Activated naive CD4-positive, alpha-beta T cell treated with anti-CD3 and anti-CD28 coated beads for 36 hours (primary cell): ENCODE measurements around the gene PHACTR1. TPM values are rescaled to one million over a fixed set of nuclear protein-coding genes. Genes with fewer than 3 reads are reported as not detected.
"Not testable (repeated sequence)": the region's sequence is repeated elsewhere in the genome, so short reads cannot be mapped to it uniquely, and the experiment has no call there.

Experiments
- CTCF ChIA-PET: fragments of 350-600 bp; sonication (Branson Sonifier 250); formaldehyde crosslinking; loops from one replicate; lab custom pipeline; 2021; ENCODE audit warnings: antibody characterized with exemption; lab: Charles Lee
- DNase-seq: peaks from one replicate; pipeline ENCODE4 v3.0.0-alpha.2; 2020
- H3K27ac Mint-ChIP-seq: one replicate; pipeline ENCODE4 v1.8.0; 2021; ENCODE audit warnings: mild to moderate bottlenecking, mixed read lengths
- H3K27me3 Mint-ChIP-seq: one replicate; pipeline ENCODE4 v1.8.0; 2021; ENCODE audit warnings: low read depth, mixed read lengths
- H3K36me3 Mint-ChIP-seq: one replicate; pipeline ENCODE4 v1.8.0; 2021; ENCODE audit warnings: low read depth, mixed read lengths
- H3K4me1 Mint-ChIP-seq: one replicate; pipeline ENCODE4 v1.8.0; 2021; ENCODE audit warnings: low read depth, mixed read lengths
- H3K4me3 Mint-ChIP-seq: one replicate; pipeline ENCODE4 v1.8.0; 2021; ENCODE audit warnings: mild to moderate bottlenecking, moderate library complexity, mixed read lengths
- H3K9me3 Mint-ChIP-seq: one replicate; pipeline ENCODE4 v1.8.0; 2021; ENCODE audit warnings: mixed read lengths
- intact Hi-C: fragments of 100-400 bp; cut with micrococcal nuclease; formaldehyde crosslinking; loops from one replicate; pipeline ENCODE4 v1.15.1; 2023
- total RNA-seq, 2 experiments: library from RNA; stranded (reverse); gene quantifications; one replicate each; pipeline ENCODE4 v1.2.3, GENCODE V29; 2021

Gene PHACTR1
- total RNA-seq, 2 experiments from 2014 or later, result 0.31 TPM; not detected in 1

GRCh38 chr6:13105139-13105538, 388.6 kb downstream of the PHACTR1 start:
- Mint-ChIP-seq H3K4me1 (no peaks in the 10 kb centered on the region), H3K9me3 (no peaks in the 10 kb centered on the region), H3K27me3 (peaks cover 3% of the 10 kb centered on the region), H3K4me3 (no peak overlapping the region), H3K27ac (no peak overlapping the region), H3K36me3 (no peaks in the 10 kb centered on the region)
- CTCF ChIA-PET, result no interaction called here
- no peak for DNase-seq
- intact Hi-C loops, result no loop called here

GRCh38 chr6:13112921-13113320, 396.4 kb downstream of the PHACTR1 start:
- no peaks in the 10 kb centered on the region for H3K9me3 Mint-ChIP-seq
- H3K27ac Mint-ChIP-seq, result no peak overlapping the region
- intact Hi-C loops, result no loop called here
- no peak overlapping the region for H3K4me3 Mint-ChIP-seq
- no peak for DNase-seq
- no peaks in the 10 kb centered on the region for H3K4me1 Mint-ChIP-seq
- CTCF ChIA-PET, result no interaction called here
- no peaks in the 10 kb centered on the region for H3K36me3 Mint-ChIP-seq
- H3K27me3 Mint-ChIP-seq, result peaks cover 22% of the 10 kb centered on the region

GRCh38 chr6:13113376-13113775, 396.8 kb downstream of the PHACTR1 start:
- Mint-ChIP-seq H3K9me3 (no peaks in the 10 kb centered on the region), H3K36me3 (no peaks in the 10 kb centered on the region), H3K4me3 (no peak overlapping the region), H3K27me3 (peaks cover 22% of the 10 kb centered on the region), H3K4me1 (no peaks in the 10 kb centered on the region), H3K27ac (no peak overlapping the region)
- DNase-seq, result no peak
- CTCF ChIA-PET, result no interaction called here
- intact Hi-C loops, result no loop called here

GRCh38 chr6:13113981-13114593, 397.5 kb downstream of the PHACTR1 start:
- CTCF ChIA-PET, result no interaction called here

GRCh38 chr6:13116155-13116554, 399.6 kb downstream of the PHACTR1 start:
- Mint-ChIP-seq H3K36me3 (no peaks in the 10 kb centered on the region), H3K9me3 (no peaks in the 10 kb centered on the region), H3K27me3 (peaks cover 22% of the 10 kb centered on the region), H3K27ac (no peak overlapping the region), H3K4me3 (no peak overlapping the region), H3K4me1 (no peaks in the 10 kb centered on the region)
- intact Hi-C loops, result no loop called here
- CTCF ChIA-PET, result interaction anchor here (0.6 kb wide), 1 partner anchor 9 kb away, joined by 3 read pairs; no protein-coding TSS in a partner anchor
- no peak for DNase-seq

More at GRCh38 chr6:13113981-13114593, 397.5 kb downstream of the PHACTR1 start:
- Mint-ChIP-seq H3K4me1 (no peaks in the 10 kb centered on the region), H3K9me3 (no peaks in the 10 kb centered on the region), H3K27ac (no peak overlapping the region), H3K36me3 (no peaks in the 10 kb centered on the region), H3K27me3 (peaks cover 22% of the 10 kb centered on the region), H3K4me3 (no peak overlapping the region)
- intact Hi-C loops, result no loop called here
- DNase-seq, result no peak

- intact Hi-C loops, result no loop called here
- H3K4me3 Mint-ChIP-seq, result no peak overlapping the region
- CTCF ChIA-PET, result no interaction called here
- no peaks in the 10 kb centered on the region for H3K9me3 Mint-ChIP-seq
- H3K4me1 Mint-ChIP-seq, result no peaks in the 10 kb centered on the region
- no peaks in the 10 kb centered on the region for H3K36me3 Mint-ChIP-seq
- H3K27ac Mint-ChIP-seq, result no peak overlapping the region
- H3K27me3 Mint-ChIP-seq, result peaks cover 17% of the 10 kb centered on the region
- no peak for DNase-seq
Measured at GRCh38 chr6:13117570-13117969, 401.0 kb downstream of the PHACTR1 start.

GRCh38 chr6:13119549-13119948, 403.0 kb downstream of the PHACTR1 start:
- CTCF ChIA-PET, result no interaction called here
- Mint-ChIP-seq H3K4me1 (no peaks in the 10 kb centered on the region), H3K4me3 (no peak overlapping the region), H3K27ac (no peak overlapping the region), H3K27me3 (peaks cover 20% of the 10 kb centered on the region), H3K9me3 (no peaks in the 10 kb centered on the region), H3K36me3 (no peaks in the 10 kb centered on the region)
- intact Hi-C loops, result no loop called here
- no peak for DNase-seq

- Mint-ChIP-seq H3K4me3 (no peak overlapping the region), H3K27me3 (peaks cover 20% of the 10 kb centered on the region), H3K36me3 (no peaks in the 10 kb centered on the region), H3K4me1 (no peaks in the 10 kb centered on the region), H3K9me3 (no peaks in the 10 kb centered on the region), H3K27ac (no peak overlapping the region)
- intact Hi-C loops, result no loop called here
- CTCF ChIA-PET, result no interaction called here
- no peak for DNase-seq
Measured at GRCh38 chr6:13120483-13121482, 404.2 kb downstream of the PHACTR1 start.

- no peak for DNase-seq
- no peaks in the 10 kb centered on the region for H3K4me1 Mint-ChIP-seq
- H3K9me3 Mint-ChIP-seq, result no peaks in the 10 kb centered on the region
- H3K27me3 Mint-ChIP-seq, result peaks cover 17% of the 10 kb centered on the region
- H3K36me3 Mint-ChIP-seq, result no peaks in the 10 kb centered on the region
- no peak overlapping the region for H3K27ac Mint-ChIP-seq
- H3K4me3 Mint-ChIP-seq, result no peak overlapping the region
- intact Hi-C loops, result no loop called here
- CTCF ChIA-PET, result no interaction called here
Measured at GRCh38 chr6:13124131-13124530, 407.6 kb downstream of the PHACTR1 start.

- H3K4me3 Mint-ChIP-seq, result no peak overlapping the region
- CTCF ChIA-PET, result no interaction called here
- H3K27me3 Mint-ChIP-seq, result peaks cover 17% of the 10 kb centered on the region
- DNase-seq, result no peak
- H3K36me3 Mint-ChIP-seq, result no peaks in the 10 kb centered on the region
- no peaks in the 10 kb centered on the region for H3K9me3 Mint-ChIP-seq
- H3K4me1 Mint-ChIP-seq, result no peaks in the 10 kb centered on the region
- H3K27ac Mint-ChIP-seq, result no peak overlapping the region
- intact Hi-C loops, result no loop called here
Measured at GRCh38 chr6:13125841-13126240, 409.3 kb downstream of the PHACTR1 start.

GRCh38 chr6:13131935-13132661, 415.5 kb downstream of the PHACTR1 start:
- no peak for DNase-seq
- Mint-ChIP-seq H3K9me3 (no peaks in the 10 kb centered on the region), H3K4me3 (no peak overlapping the region), H3K36me3 (no peaks in the 10 kb centered on the region), H3K27me3 (peaks cover 14% of the 10 kb centered on the region), H3K4me1 (no peaks in the 10 kb centered on the region), H3K27ac (no peak overlapping the region)
- CTCF ChIA-PET, result interaction anchor here (0.6 kb wide), 1 partner anchor 762 kb away, joined by 4 read pairs; no protein-coding TSS in a partner anchor
- intact Hi-C loops, result no loop called here

- not testable (repeated sequence) for H3K36me3 Mint-ChIP-seq, H3K27me3 Mint-ChIP-seq
Measured at GRCh38 chr6:13133894-13134293, 417.3 kb downstream of the PHACTR1 start.

More at GRCh38 chr6:13133894-13134293, 417.3 kb downstream of the PHACTR1 start:
- H3K4me1 Mint-ChIP-seq, H3K27ac Mint-ChIP-seq, H3K4me3 Mint-ChIP-seq, H3K9me3 Mint-ChIP-seq, intact Hi-C loops, DNase-seq, CTCF ChIA-PET: not testable (repeated sequence)
